Esophagus muscularis mucosa (tissue), 4 donors: Measurements from ENCODE around the gene PRKAR1B. TPM values are rescaled to one million over a fixed set of nuclear protein-coding genes. Genes with fewer than 3 reads are reported as not detected.
A peak's percentile ranks its signal among the peaks of the same experiment; 100 is the strongest.

Experiments
- DNase-seq: peaks from one replicate; pipeline ENCODE4 v3.0.0-alpha.2; 2017; ENCODE audit errors: extremely low spot score
- H3K27ac ChIP-seq, 4 donors: fragments of 200-600 bp; sonication (generic); replicated peaks in 1 of 4; 1 replicate in 3 of 4; 2 replicates in 1 of 4; pipeline ENCODE4 v1.5.1; 2016 to 2019; ENCODE audit warnings: mild to moderate bottlenecking in 1 of 4
- H3K27me3 ChIP-seq, 4 donors: fragments of 200-600 bp; sonication (generic); one replicate each; pipeline versions ENCODE4 v1.5.1 to v1.6.0; 2016 to 2019
- H3K36me3 ChIP-seq, 4 donors: fragments of 200-600 bp; sonication (generic); one replicate each; pipeline ENCODE4 v1.5.1; 2016 to 2019
- H3K4me1 ChIP-seq, 4 donors: fragments of 200-600 bp; sonication (generic); one replicate each; pipeline ENCODE4 v1.5.1; 2016 to 2019
- H3K4me3 ChIP-seq, 4 donors: fragments of 200-600 bp; sonication (generic); 1 replicate in 2 of 4; 2 replicates in 2 of 4; pipeline ENCODE4 v1.5.1; 2016 to 2019; ENCODE audit warnings: mild to moderate bottlenecking in 4 of 4, moderate library complexity in 1 of 4
- H3K9me3 ChIP-seq, 4 donors: fragments of 200-600 bp; sonication (generic); 1 replicate in 3 of 4; 2 replicates in 1 of 4; pipeline ENCODE4 v1.5.1; 2016 to 2019
- EP300 ChIP-seq: sonication (generic); formaldehyde crosslinking; IDR thresholded peaks from one replicate; pipeline ENCODE4 v1.6.1; 2017; ENCODE audit warnings: antibody characterized with exemption
- POLR2A ChIP-seq: fragments of 450-650 bp; IDR thresholded peaks from one replicate; pipeline ENCODE4 v1.6.1; 2017; ENCODE audit warnings: antibody characterized with exemption, moderate library complexity, mild to moderate bottlenecking, low read depth
- POLR2AphosphoS5 ChIP-seq, 2 donors: sonication (generic); formaldehyde crosslinking; IDR thresholded peaks; one replicate each; pipeline ENCODE4 v1.6.1; 2017; ENCODE audit warnings: antibody characterized with exemption in 2 of 2
- WGBS: methylation state at CpG from one replicate; pipeline ENCODE4 v1.1.5; 2018; 5-methylcytosine and 5-hydroxymethylcytosine counted together
- intact Hi-C: fragments of 100-400 bp; cut with DNase I; formaldehyde crosslinking; loops from one replicate; pipeline ENCODE4 v1.15.1; 2023
- total RNA-seq, 4 donors: library from RNA; depleted of rRNA; stranded (reverse); fragments of >200 nt; gene quantifications; one replicate each; pipeline versions ENCODE4 v1.1.0 to v1.2.1, GENCODE V29; 2016
- TF ChIP-seq, protein P1 (sequence below), 3 experiments: fragments of 200-600 bp in 2 of 3; fragments of 450-650 bp in 1 of 3; sonication (generic) in 2 of 3; IDR thresholded peaks; one replicate each; pipeline ENCODE4 v1.5.1; 2017 to 2019; ENCODE audit warnings: antibody characterized with exemption in 3 of 3, mild to moderate bottlenecking in 2 of 3, moderate library complexity in 1 of 3

PRKAR1B gene
- total RNA-seq, 4 donors from 2014 or later: 15.4 to 46.9 (median 31.4) TPM

DNA sequence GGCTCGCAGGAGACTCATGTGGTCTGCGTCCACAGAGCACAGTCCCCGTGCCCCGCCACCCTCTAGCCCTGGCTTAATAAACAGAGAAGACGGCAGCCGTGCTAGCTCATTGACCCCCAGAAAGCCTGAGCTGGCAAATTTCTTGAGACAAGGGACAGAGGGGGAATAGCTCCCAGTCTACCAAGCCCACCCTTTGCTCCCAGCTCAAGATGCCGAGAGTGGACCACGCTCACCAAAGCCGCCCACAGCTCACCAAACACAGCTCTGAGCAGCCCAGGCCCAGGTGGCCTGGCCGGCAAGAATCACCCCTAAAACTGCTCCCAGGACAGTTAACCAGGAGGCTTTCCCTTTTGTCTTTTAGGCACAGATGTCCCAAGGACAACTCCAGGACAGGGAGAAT, 212.8 kb downstream of the PRKAR1B start:
- Histone ChIP-seq H3K9me3 (no peaks in the 10 kb centered on the region), H3K27ac (peak overlapping the region; percentile 90 to 95 (median 94)), H3K4me3 (peak overlapping the region; percentile 65 to 89 (median 81)), H3K36me3 (peaks cover 10 to 35% (median 27%) of the 10 kb centered on the region in 4 donors), H3K4me1 (peaks cover 45 to 83% (median 60%) of the 10 kb centered on the region in 4 donors), H3K27me3 (no peaks in the 10 kb centered on the region)
- DNase-seq: no peak
- 87% methylated on average over 10 of the region's 10 CpGs for WGBS
- intact Hi-C loops: no loop called here
- TF ChIP-seq POLR2A: no peak
- TF ChIP-seq, protein P1, sequence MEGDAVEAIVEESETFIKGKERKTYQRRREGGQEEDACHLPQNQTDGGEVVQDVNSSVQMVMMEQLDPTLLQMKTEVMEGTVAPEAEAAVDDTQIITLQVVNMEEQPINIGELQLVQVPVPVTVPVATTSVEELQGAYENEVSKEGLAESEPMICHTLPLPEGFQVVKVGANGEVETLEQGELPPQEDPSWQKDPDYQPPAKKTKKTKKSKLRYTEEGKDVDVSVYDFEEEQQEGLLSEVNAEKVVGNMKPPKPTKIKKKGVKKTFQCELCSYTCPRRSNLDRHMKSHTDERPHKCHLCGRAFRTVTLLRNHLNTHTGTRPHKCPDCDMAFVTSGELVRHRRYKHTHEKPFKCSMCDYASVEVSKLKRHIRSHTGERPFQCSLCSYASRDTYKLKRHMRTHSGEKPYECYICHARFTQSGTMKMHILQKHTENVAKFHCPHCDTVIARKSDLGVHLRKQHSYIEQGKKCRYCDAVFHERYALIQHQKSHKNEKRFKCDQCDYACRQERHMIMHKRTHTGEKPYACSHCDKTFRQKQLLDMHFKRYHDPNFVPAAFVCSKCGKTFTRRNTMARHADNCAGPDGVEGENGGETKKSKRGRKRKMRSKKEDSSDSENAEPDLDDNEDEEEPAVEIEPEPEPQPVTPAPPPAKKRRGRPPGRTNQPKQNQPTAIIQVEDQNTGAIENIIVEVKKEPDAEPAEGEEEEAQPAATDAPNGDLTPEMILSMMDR (IDR thresholded peaks at IDR 0.05): no peak
- TF ChIP-seq EP300: no peak
- TF ChIP-seq POLR2AphosphoS5 (IDR thresholded peaks at IDR 0.05): no peak

DNA sequence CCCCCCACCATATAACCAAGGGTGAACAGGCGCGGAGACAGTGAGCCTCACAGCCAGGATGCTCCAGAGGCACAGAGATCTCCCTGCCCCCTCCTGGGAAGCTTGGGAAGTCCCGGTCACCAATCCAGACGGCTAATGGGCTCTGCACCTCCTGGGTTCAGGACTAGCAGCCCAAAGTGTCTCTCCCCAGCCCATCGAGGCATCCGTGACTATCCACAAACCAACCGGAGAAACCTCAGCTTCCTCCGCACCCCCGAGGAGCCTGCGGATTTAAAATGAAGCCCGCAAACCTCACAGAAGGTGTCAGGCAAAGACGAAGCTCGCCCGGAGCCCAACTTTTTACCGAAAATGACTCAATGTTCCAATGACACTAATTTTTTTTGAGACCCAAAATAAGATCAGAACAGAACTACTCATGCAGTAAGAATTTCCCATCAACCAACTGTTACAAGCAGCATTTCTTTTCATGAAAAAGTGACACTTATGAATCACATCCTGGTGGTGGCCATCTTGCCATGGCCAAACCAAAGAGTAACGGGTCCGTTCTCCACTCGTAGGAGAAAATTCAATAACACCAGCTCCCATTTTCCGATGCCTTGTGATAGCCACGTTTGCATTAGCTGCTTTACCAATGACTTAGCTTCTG, 213.4 kb downstream of the PRKAR1B start:
- peaks cover 16 to 41% (median 32%) of the 10 kb centered on the region in 4 donors for H3K36me3 ChIP-seq
- no peaks in the 10 kb centered on the region for H3K27me3 ChIP-seq
- TF ChIP-seq EP300 (no peak), POLR2AphosphoS5 (IDR thresholded peaks at IDR 0.05) (peak in 1 of 2 donors; percentile 50)
- H3K4me1 ChIP-seq: peaks cover 45 to 86% (median 58%) of the 10 kb centered on the region in 4 donors
- peak overlapping the region; percentile 90 to 95 (median 94) for H3K27ac ChIP-seq
- 75% methylated on average over 20 of the region's 20 CpGs for WGBS
- DNase-seq: no peak
- intact Hi-C loops: no loop called here
- H3K4me3 ChIP-seq: peak overlapping the region in 2 of 4 donors; percentile 0 to 80
- H3K9me3 ChIP-seq: no peaks in the 10 kb centered on the region

DNA sequence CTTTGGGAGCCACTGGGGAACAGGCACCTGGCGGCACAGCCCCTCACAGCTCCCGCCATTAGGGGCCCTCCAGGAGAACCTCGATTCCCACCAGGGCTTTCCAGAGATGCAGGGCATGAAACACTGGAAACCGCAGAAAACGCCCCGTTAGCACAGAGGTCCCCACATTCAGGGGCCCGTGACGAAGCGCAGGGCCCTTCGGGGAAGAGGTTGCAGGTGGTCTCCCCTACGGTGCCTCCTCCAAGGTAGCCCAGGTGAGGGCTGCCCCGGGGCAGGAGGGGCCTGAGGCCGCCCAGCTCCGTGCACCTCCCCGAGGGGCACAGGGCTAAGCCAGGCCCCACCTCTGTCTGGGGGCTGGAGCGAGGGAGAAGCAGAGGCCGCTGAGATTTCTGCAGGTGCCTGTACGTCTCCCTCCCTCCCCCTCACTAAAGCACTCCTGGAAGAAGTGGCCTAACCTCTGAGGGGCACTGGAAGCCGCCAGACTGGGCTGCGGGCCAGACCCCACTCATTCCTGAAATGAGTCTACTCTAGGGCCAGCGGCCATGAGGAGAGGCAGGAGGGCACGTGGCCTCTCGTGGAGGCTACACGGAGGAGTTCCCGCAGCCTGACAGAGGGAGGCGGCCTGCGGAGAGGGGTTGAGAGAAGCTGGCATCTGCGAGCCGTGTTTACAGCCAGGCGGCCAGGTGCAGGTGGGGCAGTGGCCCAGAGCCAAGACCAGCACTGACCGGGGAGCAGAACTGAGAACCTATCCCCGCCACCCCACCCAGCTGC, 214.4 kb downstream of the PRKAR1B start:
- Histone ChIP-seq H3K27ac (peak overlapping the region; percentile 90 to 95 (median 94)), H3K4me1 (peaks cover 45 to 82% (median 56%) of the 10 kb centered on the region in 4 donors), H3K27me3 (no peaks in the 10 kb centered on the region), H3K4me3 (peak overlapping the region in 2 of 4 donors; percentile 0 to 80), H3K9me3 (no peaks in the 10 kb centered on the region), H3K36me3 (peaks cover 21 to 49% (median 39%) of the 10 kb centered on the region in 4 donors)
- no peak for DNase-seq
- TF ChIP-seq EP300 (no peak), POLR2AphosphoS5 (IDR thresholded peaks at IDR 0.05) (peak; percentile 6 to 28)
- 90% methylated on average over 2 of the region's 32 CpGs for WGBS
- intact Hi-C loops: no loop called here

DNA sequence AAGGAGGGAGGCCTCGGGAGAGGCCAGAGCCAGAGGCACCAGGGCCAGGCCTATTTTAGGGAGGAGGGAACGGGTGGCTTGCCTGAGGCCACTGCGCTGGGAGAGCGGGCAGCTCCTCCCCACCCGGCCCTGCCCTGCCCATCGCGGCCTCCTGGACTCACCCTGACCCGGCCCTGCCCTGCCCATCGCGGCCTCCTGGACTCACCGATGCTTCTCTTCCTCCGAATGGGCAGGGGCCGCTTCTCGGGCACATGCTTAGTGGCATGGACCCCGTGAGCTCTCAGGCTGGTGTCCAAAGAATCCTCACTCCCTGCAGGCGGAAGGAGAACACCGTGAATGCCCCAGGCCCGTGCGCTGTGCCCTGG, 215.0 kb downstream of the PRKAR1B start:
- no peak overlapping the region for H3K4me3 ChIP-seq
- WGBS: 89% methylated on average over 5 of the region's 19 CpGs

DNA sequence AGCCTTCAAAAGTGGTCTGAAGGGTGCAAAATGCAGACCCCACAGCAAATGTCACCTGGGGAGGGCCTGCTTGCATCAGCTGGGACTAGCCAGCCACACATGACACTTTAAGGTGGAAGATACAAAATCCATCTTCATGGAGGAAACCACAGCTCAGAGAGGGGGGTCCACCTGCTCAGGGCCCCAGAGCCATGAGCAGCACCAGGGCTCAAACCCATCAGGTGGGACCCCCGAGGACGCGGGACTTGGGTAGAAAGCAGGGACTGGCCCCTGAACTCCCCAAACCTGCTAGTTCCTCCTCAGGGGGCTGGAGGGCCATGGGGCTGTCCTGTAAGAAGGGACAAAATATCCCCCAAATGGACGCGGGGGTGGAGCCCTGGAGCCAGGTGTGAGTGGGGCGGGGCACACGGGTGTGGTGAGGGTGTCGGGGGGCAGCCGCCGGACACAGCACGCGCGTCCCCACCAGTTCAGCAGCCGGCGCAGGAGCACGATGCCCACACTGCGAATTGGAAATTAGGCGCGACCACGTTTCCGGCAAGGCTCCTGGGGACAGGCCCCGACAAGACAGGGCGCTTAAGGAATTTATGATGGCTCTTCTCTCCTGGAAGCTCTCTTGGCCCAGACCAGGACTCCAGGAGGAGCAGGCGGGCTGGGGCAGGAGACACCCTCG, 215.5 kb downstream of the PRKAR1B start:
- TF ChIP-seq, protein P1 (IDR thresholded peaks at IDR 0.05): no peak
- TF ChIP-seq POLR2A: no peak
- H3K27ac ChIP-seq: peak overlapping the region; percentile 90 to 95 (median 94)
- no peaks in the 10 kb centered on the region for H3K27me3 ChIP-seq
- intact Hi-C loops: no loop called here
- peaks cover 24 to 60% (median 50%) of the 10 kb centered on the region in 4 donors for H3K36me3 ChIP-seq
- peaks cover 43 to 71% (median 54%) of the 10 kb centered on the region in 4 donors for H3K4me1 ChIP-seq
- DNase-seq: no peak
- 91% methylated on average over 20 of the region's 25 CpGs for WGBS
- no peaks in the 10 kb centered on the region for H3K9me3 ChIP-seq
- no peak overlapping the region for H3K4me3 ChIP-seq

More for the DNA sequence above, 215.0 kb downstream of the PRKAR1B start:
- Histone ChIP-seq H3K9me3 (no peaks in the 10 kb centered on the region), H3K36me3 (peaks cover 24 to 55% (median 45%) of the 10 kb centered on the region in 4 donors), H3K4me1 (peaks cover 45 to 76% (median 56%) of the 10 kb centered on the region in 4 donors), H3K27ac (peak overlapping the region; percentile 90 to 95 (median 94)), H3K27me3 (no peaks in the 10 kb centered on the region)
- TF ChIP-seq POLR2A (no peak), POLR2AphosphoS5 (IDR thresholded peaks at IDR 0.05) (no peak), EP300 (no peak)
- TF ChIP-seq, protein P1 (IDR thresholded peaks at IDR 0.05): no peak
- DNase-seq: no peak
- intact Hi-C loops: no loop called here
